Adipocyte (in vitro differentiated cells): ENCODE results near the gene MDFIC2.

ENCODE experiments used
- DNase-seq: peaks from one replicate; pipeline ENCODE4 v3.0.0-alpha.2; 2015; ENCODE audit warnings: low read depth
- H3K27me3 ChIP-seq: replicated peaks from 2 replicates; pipeline ENCODE4 v1.7.0; 2013; ENCODE audit warnings: mild to moderate bottlenecking, low read length, moderate library complexity; ENCODE audit not compliant: control insufficient read depth, insufficient read depth
- H3K36me3 ChIP-seq: 2 replicates; pipeline ENCODE4 v1.7.0; 2013; ENCODE audit warnings: low read length, mild to moderate bottlenecking, moderate library complexity; ENCODE audit not compliant: control insufficient read depth, insufficient read depth, severe bottlenecking
- H3K4me1 ChIP-seq: 2 replicates; pipeline ENCODE4 v1.7.0; 2013; ENCODE audit warnings: mild to moderate bottlenecking, low read length, moderate library complexity; ENCODE audit not compliant: control insufficient read depth, insufficient read depth
- H3K4me3 ChIP-seq: 2 replicates; pipeline ENCODE4 v1.7.0; 2013; ENCODE audit warnings: mild to moderate bottlenecking, low read length, moderate library complexity
- H3K9ac ChIP-seq: 2 replicates; pipeline ENCODE4 v1.7.0; 2013; ENCODE audit warnings: mild to moderate bottlenecking, low read length, moderate library complexity
- H3K9me3 ChIP-seq: 2 replicates; pipeline ENCODE4 v1.7.0; 2013; ENCODE audit warnings: mild to moderate bottlenecking, low read length, moderate library complexity; ENCODE audit not compliant: control insufficient read depth

The MDFIC2 gene

DNA sequence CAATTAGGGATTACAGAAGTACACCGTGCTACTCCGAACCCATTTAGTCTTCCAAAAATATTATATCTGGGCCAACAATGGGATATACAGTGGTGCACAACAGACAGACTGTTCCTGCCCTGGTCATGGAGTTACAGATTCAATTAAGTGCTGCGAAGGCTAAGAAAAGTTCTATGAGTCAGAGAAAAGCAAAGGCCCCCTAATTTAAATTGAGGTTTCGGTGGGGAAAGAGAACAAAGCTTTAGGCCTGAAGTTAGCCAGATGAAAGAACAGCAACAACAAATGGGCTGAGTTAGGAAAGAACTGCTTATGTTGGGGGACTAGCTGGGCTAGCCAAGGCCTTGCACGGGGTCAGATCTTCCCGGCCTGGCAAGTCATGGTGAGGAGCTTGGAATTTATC lies 131.8 kb downstream of the MDFIC2 start:
- no peak for DNase-seq
- Histone ChIP-seq H3K4me1 (peaks cover 6% of the 10 kb centered on the region), H3K9ac (no peak overlapping the region), H3K4me3 (no peak overlapping the region), H3K9me3 (no peaks in the 10 kb centered on the region), H3K36me3 (no peaks in the 10 kb centered on the region), H3K27me3 (peaks cover 12% of the 10 kb centered on the region)

DNA sequence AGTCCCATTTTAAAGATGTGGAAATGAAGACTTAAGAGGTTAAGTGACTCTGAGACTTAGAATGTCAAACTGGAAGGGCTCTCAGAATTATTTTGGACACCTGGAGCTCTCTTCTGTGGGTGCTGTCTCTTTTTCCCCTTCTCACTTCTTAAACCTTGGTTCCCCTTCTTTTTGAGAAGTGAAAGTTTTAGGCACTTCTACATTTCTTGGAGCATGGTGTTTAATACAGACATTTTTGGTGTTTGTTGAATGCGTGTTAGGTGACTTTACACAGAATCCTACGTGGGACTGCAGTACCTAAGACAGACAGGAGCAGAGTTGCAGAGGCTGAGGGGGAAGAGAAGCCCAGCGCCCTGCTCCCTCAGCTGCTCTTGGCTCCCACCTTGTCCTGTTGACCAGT lies 133.3 kb downstream of the MDFIC2 start:
- Histone ChIP-seq H3K9me3 (no peaks in the 10 kb centered on the region), H3K4me3 (no peak overlapping the region)
- no peak for DNase-seq

DNA sequence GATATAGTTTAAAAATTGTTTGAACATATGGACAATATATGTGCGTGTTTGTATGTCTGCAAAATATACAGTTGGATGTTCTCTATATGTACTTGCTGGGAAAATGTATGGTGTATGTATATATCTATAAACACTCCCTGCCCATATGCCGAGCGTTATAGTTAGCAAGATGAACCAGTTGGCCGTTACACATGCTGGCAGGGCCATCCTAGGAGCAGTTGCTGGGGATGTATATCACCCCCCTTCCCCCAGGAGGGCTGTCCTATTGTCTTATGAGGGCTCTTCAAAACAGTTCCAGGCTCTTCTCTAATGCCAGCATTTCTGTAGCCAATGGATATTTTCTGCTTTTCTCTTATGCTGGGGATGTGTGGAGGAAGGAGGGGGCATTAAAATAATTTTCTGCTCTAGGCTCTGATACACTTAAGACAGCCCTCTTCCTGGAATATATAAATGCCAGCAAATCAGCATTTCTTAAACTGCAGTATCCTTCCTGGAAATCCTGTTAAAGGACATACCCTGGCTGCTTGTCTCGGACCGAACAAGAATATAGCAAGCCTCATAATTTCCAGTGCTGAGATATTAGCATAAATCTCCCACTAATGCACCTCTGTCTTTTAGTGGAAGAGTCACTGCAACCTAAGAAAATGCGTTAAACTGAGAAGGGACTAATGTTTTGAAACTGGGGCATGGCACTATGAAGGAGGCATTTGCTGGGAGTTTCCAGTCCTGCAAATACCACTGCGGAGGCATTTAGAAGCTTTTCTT lies 134.4 kb downstream of the MDFIC2 start:
- Histone ChIP-seq H3K9ac (no peak overlapping the region), H3K9me3 (no peaks in the 10 kb centered on the region), H3K27me3 (peaks cover 7% of the 10 kb centered on the region), H3K4me3 (no peak overlapping the region), H3K36me3 (no peaks in the 10 kb centered on the region), H3K4me1 (peaks cover 6% of the 10 kb centered on the region)
- DNase-seq, result no peak

More for the DNA sequence above, 133.3 kb downstream of the MDFIC2 start:
- Histone ChIP-seq H3K36me3 (no peaks in the 10 kb centered on the region), H3K9ac (no peak overlapping the region), H3K4me1 (peaks cover 6% of the 10 kb centered on the region), H3K27me3 (peaks cover 12% of the 10 kb centered on the region)

DNA sequence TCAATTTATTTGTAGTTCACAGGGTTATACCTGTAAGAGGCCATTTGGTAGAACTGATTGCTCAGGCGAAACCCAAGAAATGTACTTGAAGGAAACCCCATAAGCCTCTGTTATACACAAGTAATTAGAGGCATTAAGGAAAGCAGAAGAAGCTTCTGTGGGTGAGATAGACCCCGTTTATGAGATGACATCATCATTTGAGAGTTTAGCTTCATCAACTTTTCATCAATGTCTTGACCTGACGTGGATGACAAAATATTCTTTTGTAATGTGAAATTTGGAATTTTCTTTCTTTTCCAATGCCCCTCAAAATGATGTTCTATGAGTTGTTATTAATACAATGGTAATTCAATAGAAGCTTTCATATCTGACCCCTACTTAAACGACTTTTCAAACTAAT lies 136.2 kb downstream of the MDFIC2 start:
- Histone ChIP-seq H3K4me1 (peaks cover 6% of the 10 kb centered on the region), H3K36me3 (no peaks in the 10 kb centered on the region), H3K27me3 (no peaks in the 10 kb centered on the region), H3K9ac (no peak overlapping the region), H3K4me3 (no peak overlapping the region), H3K9me3 (no peaks in the 10 kb centered on the region)
- no peak for DNase-seq

DNA sequence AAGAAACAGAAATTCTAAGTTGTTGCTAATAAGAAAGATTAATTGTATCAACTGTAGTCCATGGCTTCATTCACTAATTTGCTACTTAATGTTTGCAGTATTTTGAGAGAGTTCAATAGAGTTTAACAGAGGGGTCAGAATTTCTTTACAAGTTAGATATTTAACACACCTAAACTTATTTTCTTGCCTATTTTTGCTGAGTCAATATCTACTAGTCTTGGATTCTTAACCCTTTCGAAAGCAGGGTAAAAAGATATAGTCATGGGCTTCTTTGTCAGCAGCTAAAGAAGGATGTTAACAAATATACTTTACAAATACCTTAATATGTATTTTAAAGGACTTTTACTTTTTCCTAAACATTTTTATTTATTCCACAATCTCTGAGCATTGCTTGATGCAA lies 155.6 kb downstream of the MDFIC2 start:
- no peaks in the 10 kb centered on the region for H3K9me3 ChIP-seq
- H3K4me3 ChIP-seq, result no peak overlapping the region
- H3K9ac ChIP-seq, result no peak overlapping the region
- no peaks in the 10 kb centered on the region for H3K27me3 ChIP-seq
- no peak for DNase-seq
- H3K4me1 ChIP-seq, result peaks cover 4% of the 10 kb centered on the region
- no peaks in the 10 kb centered on the region for H3K36me3 ChIP-seq

DNA sequence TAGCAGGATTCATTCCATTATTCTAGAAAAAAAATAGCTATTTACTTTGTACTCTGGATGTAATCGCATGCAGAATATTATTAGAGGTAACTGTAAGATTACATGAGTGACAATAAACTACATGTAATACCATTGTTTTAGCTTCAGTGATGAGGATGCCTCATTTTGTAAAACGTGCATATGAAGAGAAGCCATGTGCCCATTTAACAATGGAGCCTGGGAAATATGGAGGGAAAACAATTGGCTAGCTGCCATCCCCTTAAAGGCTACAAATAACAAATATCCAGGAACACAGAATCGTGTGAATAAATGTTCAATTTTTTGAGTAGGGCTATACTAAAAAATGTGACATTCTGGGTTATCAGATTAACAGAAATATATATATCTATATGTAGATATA lies 161.8 kb downstream of the MDFIC2 start:
- DNase-seq, result no peak
- peaks cover 4% of the 10 kb centered on the region for H3K4me1 ChIP-seq
- H3K4me3 ChIP-seq, result no peak overlapping the region
- H3K9me3 ChIP-seq, result no peaks in the 10 kb centered on the region
- H3K27me3 ChIP-seq, result no peaks in the 10 kb centered on the region
- no peaks in the 10 kb centered on the region for H3K36me3 ChIP-seq
- H3K9ac ChIP-seq, result no peak overlapping the region

DNA sequence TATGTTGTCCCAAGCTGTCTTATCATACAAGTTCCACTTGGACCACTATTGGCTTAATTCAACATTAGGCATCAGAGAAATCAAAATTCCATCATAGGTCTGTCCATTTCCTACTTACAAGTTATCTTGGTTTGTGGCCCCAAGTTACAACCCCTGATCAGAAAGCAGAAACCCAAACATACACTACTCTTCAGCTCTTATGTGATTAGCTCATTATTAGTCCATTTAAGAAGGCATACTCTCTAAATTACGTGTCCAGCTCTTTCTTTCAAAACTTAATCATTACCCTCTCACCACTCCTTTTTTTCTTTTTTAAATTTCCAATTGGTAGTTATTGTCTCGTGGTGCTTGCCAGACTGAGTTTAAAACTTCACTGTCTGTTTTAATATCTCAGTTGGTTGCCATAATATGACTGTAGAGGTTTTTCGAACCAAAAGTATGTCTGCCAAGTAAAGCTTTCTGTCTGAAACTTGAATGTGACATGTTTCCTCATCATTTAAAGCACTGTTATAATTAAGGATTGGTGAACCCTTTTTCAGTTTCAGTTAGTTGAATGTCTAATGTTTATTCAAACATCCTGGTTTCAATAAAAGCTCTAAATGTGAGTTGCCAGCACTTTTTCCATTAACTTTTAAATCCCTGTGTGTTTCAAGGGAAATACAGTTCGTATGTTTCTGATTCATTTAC lies 162.6 kb downstream of the MDFIC2 start:
- peaks cover 4% of the 10 kb centered on the region for H3K9me3 ChIP-seq
- no peaks in the 10 kb centered on the region for H3K27me3 ChIP-seq
- no peaks in the 10 kb centered on the region for H3K4me1 ChIP-seq

More for the DNA sequence above, 162.6 kb downstream of the MDFIC2 start:
- Histone ChIP-seq H3K36me3 (no peaks in the 10 kb centered on the region), H3K4me3 (no peak overlapping the region), H3K9ac (no peak overlapping the region)
- no peak for DNase-seq
